Measurements from ENCODE around the gene ABLIM3. TPM values are rescaled to one million over a fixed set of nuclear protein-coding genes. Genes with fewer than 3 reads are reported as not detected.

Gene ABLIM3
- total RNA-seq, 2 experiments from 2014 or later: not detected

- Mint-ChIP-seq H3K4me3 (no peak overlapping the region), H3K36me3 (no peaks in the 10 kb centered on the region), H3K9me3 (no peaks in the 10 kb centered on the region), H3K27me3 (no peaks in the 10 kb centered on the region), H3K27ac (no peak overlapping the region), H3K4me1 (peaks cover 11% of the 10 kb centered on the region)
- no peak for DNase-seq
Measured at GRCh38 chr5:149210968-149211490, 69.7 kb downstream of the ABLIM3 start.

- no peak overlapping the region for H3K27ac Mint-ChIP-seq
- H3K9me3 Mint-ChIP-seq: no peaks in the 10 kb centered on the region
- H3K36me3 Mint-ChIP-seq: no peaks in the 10 kb centered on the region
- no peaks in the 10 kb centered on the region for H3K27me3 Mint-ChIP-seq
- peaks cover 11% of the 10 kb centered on the region for H3K4me1 Mint-ChIP-seq
- DNase-seq: no peak
- no peak overlapping the region for H3K4me3 Mint-ChIP-seq
Measured at GRCh38 chr5:149211566-149211965, 70.3 kb downstream of the ABLIM3 start.

- H3K4me3 Mint-ChIP-seq: no peak overlapping the region
- H3K4me1 Mint-ChIP-seq: peaks cover 11% of the 10 kb centered on the region
- no peak for DNase-seq
- no peak overlapping the region for H3K27ac Mint-ChIP-seq
- no peaks in the 10 kb centered on the region for H3K36me3 Mint-ChIP-seq
- H3K9me3 Mint-ChIP-seq: no peaks in the 10 kb centered on the region
- H3K27me3 Mint-ChIP-seq: no peaks in the 10 kb centered on the region
Measured at GRCh38 chr5:149212198-149212951, 71.1 kb downstream of the ABLIM3 start.

GRCh38 chr5:149213264-149213880 lies 72.1 kb downstream of the ABLIM3 start:
- no peak for DNase-seq
- Mint-ChIP-seq H3K27ac (no peak overlapping the region), H3K36me3 (no peaks in the 10 kb centered on the region), H3K4me1 (peaks cover 11% of the 10 kb centered on the region), H3K27me3 (no peaks in the 10 kb centered on the region), H3K4me3 (no peak overlapping the region), H3K9me3 (no peaks in the 10 kb centered on the region)

- Mint-ChIP-seq H3K27ac (no peak overlapping the region), H3K4me3 (no peak overlapping the region), H3K4me1 (peaks cover 10% of the 10 kb centered on the region), H3K9me3 (no peaks in the 10 kb centered on the region), H3K27me3 (no peaks in the 10 kb centered on the region), H3K36me3 (no peaks in the 10 kb centered on the region)
- no peak for DNase-seq
Measured at GRCh38 chr5:149215478-149216090, 74.3 kb downstream of the ABLIM3 start.

- H3K27me3 Mint-ChIP-seq: no peaks in the 10 kb centered on the region
- no peak overlapping the region for H3K4me3 Mint-ChIP-seq
- DNase-seq: no peak
- peaks cover 3% of the 10 kb centered on the region for H3K4me1 Mint-ChIP-seq
- H3K9me3 Mint-ChIP-seq: no peaks in the 10 kb centered on the region
- H3K36me3 Mint-ChIP-seq: no peaks in the 10 kb centered on the region
- no peak overlapping the region for H3K27ac Mint-ChIP-seq
Measured at GRCh38 chr5:149216496-149216895, 75.2 kb downstream of the ABLIM3 start.

- Mint-ChIP-seq H3K27me3 (no peaks in the 10 kb centered on the region), H3K27ac (no peak overlapping the region), H3K4me3 (no peak overlapping the region)
Measured at GRCh38 chr5:149217096-149217802, 76.0 kb downstream of the ABLIM3 start.

GRCh38 chr5:149217803-149218155 lies 76.5 kb downstream of the ABLIM3 start:
- Mint-ChIP-seq H3K4me1 (no peaks in the 10 kb centered on the region), H3K27ac (no peak overlapping the region), H3K4me3 (no peak overlapping the region), H3K36me3 (no peaks in the 10 kb centered on the region), H3K27me3 (no peaks in the 10 kb centered on the region), H3K9me3 (no peaks in the 10 kb centered on the region)
- DNase-seq: no peak

More at GRCh38 chr5:149217096-149217802, 76.0 kb downstream of the ABLIM3 start:
- H3K9me3 Mint-ChIP-seq: no peaks in the 10 kb centered on the region
- H3K36me3 Mint-ChIP-seq: no peaks in the 10 kb centered on the region
- H3K4me1 Mint-ChIP-seq: no peaks in the 10 kb centered on the region
- no peak for DNase-seq

GRCh38 chr5:149219584-149219983 lies 78.3 kb downstream of the ABLIM3 start:
- no peak overlapping the region for H3K27ac Mint-ChIP-seq
- H3K27me3 Mint-ChIP-seq: no peaks in the 10 kb centered on the region
- no peak overlapping the region for H3K4me3 Mint-ChIP-seq
- no peaks in the 10 kb centered on the region for H3K9me3 Mint-ChIP-seq
- no peak for DNase-seq
- H3K4me1 Mint-ChIP-seq: peaks cover 2% of the 10 kb centered on the region
- H3K36me3 Mint-ChIP-seq: no peaks in the 10 kb centered on the region

GRCh38 chr5:149220750-149221149 lies 79.5 kb downstream of the ABLIM3 start:
- Mint-ChIP-seq H3K9me3 (no peaks in the 10 kb centered on the region), H3K4me3 (no peak overlapping the region), H3K36me3 (no peaks in the 10 kb centered on the region), H3K27ac (no peak overlapping the region), H3K4me1 (peaks cover 2% of the 10 kb centered on the region), H3K27me3 (no peaks in the 10 kb centered on the region)
- DNase-seq: no peak

GRCh38 chr5:149221326-149221725 lies 80.0 kb downstream of the ABLIM3 start:
- H3K9me3 Mint-ChIP-seq: no peaks in the 10 kb centered on the region

GRCh38 chr5:149221731-149222342 lies 80.5 kb downstream of the ABLIM3 start:
- Mint-ChIP-seq H3K27ac (no peak overlapping the region), H3K4me1 (peaks cover 2% of the 10 kb centered on the region), H3K4me3 (no peak overlapping the region), H3K9me3 (no peaks in the 10 kb centered on the region), H3K36me3 (no peaks in the 10 kb centered on the region), H3K27me3 (no peaks in the 10 kb centered on the region)
- DNase-seq: no peak

More at GRCh38 chr5:149221326-149221725, 80.0 kb downstream of the ABLIM3 start:
- H3K4me3 Mint-ChIP-seq: no peak overlapping the region
- H3K36me3 Mint-ChIP-seq: no peaks in the 10 kb centered on the region
- peaks cover 2% of the 10 kb centered on the region for H3K4me1 Mint-ChIP-seq
- no peak overlapping the region for H3K27ac Mint-ChIP-seq
- no peaks in the 10 kb centered on the region for H3K27me3 Mint-ChIP-seq
- no peak for DNase-seq

GRCh38 chr5:149223081-149223848 lies 82.0 kb downstream of the ABLIM3 start:
- H3K36me3 Mint-ChIP-seq: no peaks in the 10 kb centered on the region
- H3K27ac Mint-ChIP-seq: no peak overlapping the region
- H3K4me1 Mint-ChIP-seq: peaks cover 2% of the 10 kb centered on the region
- H3K4me3 Mint-ChIP-seq: no peak overlapping the region
- no peaks in the 10 kb centered on the region for H3K9me3 Mint-ChIP-seq
- H3K27me3 Mint-ChIP-seq: no peaks in the 10 kb centered on the region
- DNase-seq: no peak

GRCh38 chr5:149224282-149224681 lies 83.0 kb downstream of the ABLIM3 start:
- no peak for DNase-seq
- H3K4me1 Mint-ChIP-seq: peaks cover 2% of the 10 kb centered on the region
- H3K27ac Mint-ChIP-seq: no peak overlapping the region
- H3K4me3 Mint-ChIP-seq: no peak overlapping the region
- no peaks in the 10 kb centered on the region for H3K36me3 Mint-ChIP-seq
- H3K27me3 Mint-ChIP-seq: no peaks in the 10 kb centered on the region
- no peaks in the 10 kb centered on the region for H3K9me3 Mint-ChIP-seq

Data from activated naive CD8-positive, alpha-beta T cell treated with anti-CD3 and anti-CD28 coated beads for 36 hours (primary cell).